ENCODE results near the gene CFTR.

DNA sequence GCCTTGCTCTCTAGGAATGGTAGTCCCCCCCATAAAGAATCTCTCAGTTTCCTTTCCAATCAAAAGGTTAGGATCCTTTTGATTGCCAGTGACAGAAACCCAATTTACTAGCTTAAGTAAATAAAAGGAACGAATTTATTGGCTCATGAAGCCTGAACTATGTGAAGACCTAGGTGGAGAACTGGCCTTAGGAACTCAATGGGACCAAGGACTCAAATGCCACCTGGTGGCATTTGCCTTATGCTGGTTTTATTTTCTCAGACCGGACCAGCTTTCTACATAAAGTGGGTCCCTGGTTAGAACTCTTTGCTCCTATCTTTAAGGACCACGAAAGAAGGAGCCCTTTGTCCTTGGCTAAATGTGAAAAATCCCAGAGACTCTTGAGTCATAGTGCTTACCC is 25.4 kb downstream of the CFTR start:
- TF ChIP-seq, protein P1, sequence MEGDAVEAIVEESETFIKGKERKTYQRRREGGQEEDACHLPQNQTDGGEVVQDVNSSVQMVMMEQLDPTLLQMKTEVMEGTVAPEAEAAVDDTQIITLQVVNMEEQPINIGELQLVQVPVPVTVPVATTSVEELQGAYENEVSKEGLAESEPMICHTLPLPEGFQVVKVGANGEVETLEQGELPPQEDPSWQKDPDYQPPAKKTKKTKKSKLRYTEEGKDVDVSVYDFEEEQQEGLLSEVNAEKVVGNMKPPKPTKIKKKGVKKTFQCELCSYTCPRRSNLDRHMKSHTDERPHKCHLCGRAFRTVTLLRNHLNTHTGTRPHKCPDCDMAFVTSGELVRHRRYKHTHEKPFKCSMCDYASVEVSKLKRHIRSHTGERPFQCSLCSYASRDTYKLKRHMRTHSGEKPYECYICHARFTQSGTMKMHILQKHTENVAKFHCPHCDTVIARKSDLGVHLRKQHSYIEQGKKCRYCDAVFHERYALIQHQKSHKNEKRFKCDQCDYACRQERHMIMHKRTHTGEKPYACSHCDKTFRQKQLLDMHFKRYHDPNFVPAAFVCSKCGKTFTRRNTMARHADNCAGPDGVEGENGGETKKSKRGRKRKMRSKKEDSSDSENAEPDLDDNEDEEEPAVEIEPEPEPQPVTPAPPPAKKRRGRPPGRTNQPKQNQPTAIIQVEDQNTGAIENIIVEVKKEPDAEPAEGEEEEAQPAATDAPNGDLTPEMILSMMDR (IDR thresholded peaks at IDR 0.05) = no peak
- no peak for TF ChIP-seq EZH2 (IDR thresholded peaks at IDR 0.05)

All from neural progenitor cell (in vitro differentiated cells).